ENCODE measurements around the gene PELI1. TPM values are rescaled to one million over a fixed set of nuclear protein-coding genes. Genes with fewer than 3 reads are reported as not detected.

The PELI1 gene
- polyA plus RNA-seq, 1 donor from 2014 or later: 34.9 TPM

GRCh38 chr2:64126601-64127000 lies 17.6 kb downstream of the PELI1 start:
- Histone ChIP-seq H3K4me3 (ENCODE audit: low read length) (no peak overlapping the region), H3K79me2 (replicated peaks; ENCODE audit: insufficient read depth, low read length) (peaks cover 65% of the 10 kb centered on the region), H3K36me3 (ENCODE audit: insufficient read depth, low read length) (no peaks in the 10 kb centered on the region), H3K9me3 (ENCODE audit: low read length) (no peaks in the 10 kb centered on the region), H4K20me1 (ENCODE audit: insufficient read depth) (no peaks in the 10 kb centered on the region), H3F3A (ENCODE audit: insufficient read depth, low read length, poor library complexity, severe bottlenecking) (no peaks in the 10 kb centered on the region), H3K9me2 (ENCODE audit: insufficient read depth, low read length) (no peaks in the 10 kb centered on the region), H3K27me3 (ENCODE audit: insufficient read depth, low read depth, low read length) (no peaks in the 10 kb centered on the region), H3K27ac (ENCODE audit: low read length) (no peak overlapping the region), H3K4me2 (ENCODE audit: low read length) (no peak overlapping the region), H2AFZ (ENCODE audit: low read depth, low read length) (no peak overlapping the region), H3K9ac (ENCODE audit: low read length) (no peak overlapping the region)
- TF ChIP-seq REST (IDR thresholded peaks at IDR 0.05; ENCODE audit: borderline replicate concordance): no peak

GRCh38 chr2:64124571-64124970 lies 19.6 kb downstream of the PELI1 start:
- H3K4me3 ChIP-seq (ENCODE audit: low read length): no peak overlapping the region
- H3K9me2 ChIP-seq (ENCODE audit: insufficient read depth, low read length): no peaks in the 10 kb centered on the region
- no peaks in the 10 kb centered on the region for H4K20me1 ChIP-seq (ENCODE audit: insufficient read depth)
- H3K4me2 ChIP-seq (ENCODE audit: low read length): no peak overlapping the region
- TF ChIP-seq EP300 (conservative IDR thresholded peaks at IDR 0.05; ENCODE audit: poor library complexity, severe bottlenecking): no peak
- no peaks in the 10 kb centered on the region for H3K36me3 ChIP-seq (ENCODE audit: insufficient read depth, low read length)
- H3K27me3 ChIP-seq (ENCODE audit: insufficient read depth, low read depth, low read length): no peaks in the 10 kb centered on the region
- H3K27ac ChIP-seq (ENCODE audit: low read length): no peak overlapping the region
- no peak overlapping the region for H2AFZ ChIP-seq (ENCODE audit: low read depth, low read length)
- no peaks in the 10 kb centered on the region for H3F3A ChIP-seq (ENCODE audit: insufficient read depth, low read length, poor library complexity, severe bottlenecking)
- H3K9me3 ChIP-seq (ENCODE audit: low read length): no peaks in the 10 kb centered on the region
- H3K9ac ChIP-seq (ENCODE audit: low read length): no peak overlapping the region
- H3K79me2 ChIP-seq (replicated peaks; ENCODE audit: insufficient read depth, low read length): peaks cover 45% of the 10 kb centered on the region

DNA sequence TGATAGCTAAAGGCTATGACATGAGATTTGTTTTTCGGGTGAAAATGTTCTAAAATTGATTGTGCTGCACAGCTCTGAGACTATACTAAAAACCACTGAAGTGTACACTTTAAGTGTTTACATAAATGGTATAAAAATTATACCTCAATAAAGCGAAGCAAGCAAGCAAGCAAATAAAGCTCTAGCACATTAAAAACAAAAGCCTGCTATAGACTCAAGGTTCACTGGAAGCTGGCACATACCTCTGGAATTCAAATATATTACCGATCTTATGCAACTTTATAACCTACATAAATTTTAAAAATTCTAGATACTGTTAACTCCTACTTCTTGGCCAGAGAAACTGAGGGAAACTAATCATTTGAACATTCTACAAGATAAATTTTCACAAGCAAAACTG lies 20.1 kb downstream of the PELI1 start:
- H3K9me3 ChIP-seq (ENCODE audit: low read length): no peaks in the 10 kb centered on the region
- H3F3A ChIP-seq (ENCODE audit: insufficient read depth, low read length, poor library complexity, severe bottlenecking): no peaks in the 10 kb centered on the region
- TF ChIP-seq EP300 (conservative IDR thresholded peaks at IDR 0.05; ENCODE audit: poor library complexity, severe bottlenecking): no peak
- TF ChIP-seq MXI1 (conservative IDR thresholded peaks at IDR 0.05; ENCODE audit: poor library complexity, severe bottlenecking): no peak
- TF ChIP-seq EZH2 (IDR thresholded peaks at IDR 0.05; ENCODE audit: borderline replicate concordance, insufficient read depth, low read length, poor library complexity, severe bottlenecking): no peak
- no peak for TF ChIP-seq REST (IDR thresholded peaks at IDR 0.05; ENCODE audit: borderline replicate concordance)
- TF ChIP-seq SMC3 (conservative IDR thresholded peaks at IDR 0.05; ENCODE audit: poor library complexity): no peak
- TF ChIP-seq POLR2AphosphoS5 (IDR thresholded peaks at IDR 0.05): no peak
- TF ChIP-seq RAD21 (conservative IDR thresholded peaks at IDR 0.05): no peak
- no peak for TF ChIP-seq TAF1 (IDR thresholded peaks at IDR 0.05; ENCODE audit: low read depth)
- TF ChIP-seq, protein P1, sequence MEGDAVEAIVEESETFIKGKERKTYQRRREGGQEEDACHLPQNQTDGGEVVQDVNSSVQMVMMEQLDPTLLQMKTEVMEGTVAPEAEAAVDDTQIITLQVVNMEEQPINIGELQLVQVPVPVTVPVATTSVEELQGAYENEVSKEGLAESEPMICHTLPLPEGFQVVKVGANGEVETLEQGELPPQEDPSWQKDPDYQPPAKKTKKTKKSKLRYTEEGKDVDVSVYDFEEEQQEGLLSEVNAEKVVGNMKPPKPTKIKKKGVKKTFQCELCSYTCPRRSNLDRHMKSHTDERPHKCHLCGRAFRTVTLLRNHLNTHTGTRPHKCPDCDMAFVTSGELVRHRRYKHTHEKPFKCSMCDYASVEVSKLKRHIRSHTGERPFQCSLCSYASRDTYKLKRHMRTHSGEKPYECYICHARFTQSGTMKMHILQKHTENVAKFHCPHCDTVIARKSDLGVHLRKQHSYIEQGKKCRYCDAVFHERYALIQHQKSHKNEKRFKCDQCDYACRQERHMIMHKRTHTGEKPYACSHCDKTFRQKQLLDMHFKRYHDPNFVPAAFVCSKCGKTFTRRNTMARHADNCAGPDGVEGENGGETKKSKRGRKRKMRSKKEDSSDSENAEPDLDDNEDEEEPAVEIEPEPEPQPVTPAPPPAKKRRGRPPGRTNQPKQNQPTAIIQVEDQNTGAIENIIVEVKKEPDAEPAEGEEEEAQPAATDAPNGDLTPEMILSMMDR (IDR thresholded peaks at IDR 0.05; ENCODE audit: poor library complexity, severe bottlenecking): no peak
- no peak overlapping the region for H3K4me3 ChIP-seq (ENCODE audit: low read length)
- no peak overlapping the region for H2AFZ ChIP-seq (ENCODE audit: low read depth, low read length)
- no peaks in the 10 kb centered on the region for H3K27me3 ChIP-seq (ENCODE audit: insufficient read depth, low read depth, low read length)
- H3K36me3 ChIP-seq (ENCODE audit: insufficient read depth, low read length): no peaks in the 10 kb centered on the region
- no peak overlapping the region for H3K27ac ChIP-seq (ENCODE audit: low read length)
- no peaks in the 10 kb centered on the region for H4K20me1 ChIP-seq (ENCODE audit: insufficient read depth)
- H3K79me2 ChIP-seq (replicated peaks; ENCODE audit: insufficient read depth, low read length): peaks cover 41% of the 10 kb centered on the region
- no peak overlapping the region for H3K4me2 ChIP-seq (ENCODE audit: low read length)
- no peaks in the 10 kb centered on the region for H3K9me2 ChIP-seq (ENCODE audit: insufficient read depth, low read length)
- H3K9ac ChIP-seq (ENCODE audit: low read length): no peak overlapping the region

Data from neural cell (in vitro differentiated cells).